RKO (cell line): ENCODE measurements around the gene NME7.
A peak's percentile ranks its signal among the peaks of the same experiment; 100 is the strongest.
"Not testable (repeated sequence)": the region's sequence is repeated elsewhere in the genome, so short reads cannot be mapped to it uniquely, and the experiment has no call there.

Experiments
- DNase-seq: peaks from one replicate; pipeline ENCODE4 v3.0.0-alpha.2; 2016; ENCODE audit warnings: low spot score

The NME7 gene

GRCh38 chr1:169342096-169342495, 25.5 kb downstream of the NME7 start:
- not testable (repeated sequence) for DNase-seq

DNA sequence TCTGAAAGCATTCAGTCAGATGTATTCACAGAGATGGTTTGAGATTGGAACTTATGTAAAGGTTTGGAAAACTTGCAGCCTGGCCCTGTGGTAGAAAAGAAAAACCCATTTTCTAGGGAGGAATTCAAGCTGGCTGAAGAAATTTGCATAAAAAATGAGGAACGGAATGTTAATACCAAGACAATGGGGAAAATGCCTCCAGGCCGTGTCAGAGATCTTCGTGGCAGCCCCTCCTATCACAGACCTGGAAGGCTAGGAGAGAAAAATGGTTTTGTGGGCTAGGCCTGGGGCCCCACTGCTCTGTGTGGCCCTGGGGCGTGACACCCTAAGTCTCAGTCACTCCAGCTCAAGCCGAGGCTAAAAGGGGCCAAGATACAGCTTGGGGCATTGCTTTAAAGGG, 26.7 kb downstream of the NME7 start:
- no peak for DNase-seq

DNA sequence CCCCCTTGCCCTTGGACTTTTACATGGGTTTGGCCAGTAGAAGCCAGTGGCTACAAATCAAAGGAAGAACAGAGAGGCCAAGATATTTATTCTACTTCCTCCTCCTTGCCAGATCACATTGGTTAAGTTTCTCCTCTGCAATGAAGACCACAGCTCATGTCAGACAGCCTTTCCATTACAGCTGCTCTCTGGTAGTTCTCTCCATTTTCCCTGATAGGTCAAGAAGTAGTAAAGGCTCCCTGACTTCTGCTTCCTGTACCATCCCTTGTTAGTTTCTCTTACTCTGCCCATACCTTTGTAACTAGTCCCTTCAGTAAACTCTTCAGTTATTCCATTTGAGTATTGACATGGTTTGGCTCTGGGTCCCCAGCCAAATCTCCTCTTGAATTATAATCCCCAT, 27.8 kb downstream of the NME7 start:
- no peak for DNase-seq

- no peak for DNase-seq
Observed at GRCh38 chr1:169338617-169339016, 29.0 kb downstream of the NME7 start.

- not testable (repeated sequence) for DNase-seq
Observed at GRCh38 chr1:169336947-169337715, 30.5 kb downstream of the NME7 start.

- not testable (repeated sequence) for DNase-seq
Observed at GRCh38 chr1:169334727-169335126, 32.9 kb downstream of the NME7 start.

- no peak for DNase-seq
Observed at GRCh38 chr1:169330927-169331326, 36.7 kb downstream of the NME7 start.

GRCh38 chr1:169329383-169329782, 38.2 kb downstream of the NME7 start:
- DNase-seq: no peak

DNA sequence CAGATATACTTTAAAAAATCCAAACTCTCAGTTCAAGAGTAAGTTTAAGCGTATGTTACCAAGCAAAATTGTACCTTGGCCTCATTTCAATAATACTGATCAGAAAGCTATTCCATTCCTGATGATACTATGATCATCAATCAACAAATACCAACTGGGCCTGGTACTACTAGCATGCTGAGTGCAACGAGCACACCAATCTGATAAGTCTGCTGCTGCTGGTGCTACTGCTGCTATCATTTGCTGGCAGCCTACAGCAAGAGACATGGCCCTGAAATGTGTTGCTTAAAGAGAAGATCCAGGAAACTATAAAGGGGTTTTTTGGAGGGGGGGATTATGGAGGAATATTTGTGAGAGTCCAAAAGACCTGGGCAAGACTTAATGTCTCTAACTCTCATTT, 39.7 kb downstream of the NME7 start:
- no peak for DNase-seq

DNA sequence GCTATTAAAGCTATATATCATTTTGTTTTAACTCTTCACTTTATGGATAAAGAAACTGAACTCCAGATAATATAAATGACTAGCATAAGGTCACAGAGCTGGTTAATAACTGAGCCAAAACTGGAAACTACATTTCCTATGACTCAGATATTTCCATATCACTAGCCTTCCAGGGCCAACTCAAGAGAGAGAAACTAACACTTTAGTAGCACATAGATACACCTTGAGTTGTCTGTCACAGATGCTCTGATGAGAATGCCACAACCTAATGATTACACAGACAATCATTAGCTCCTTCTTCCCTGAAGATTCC, 40.7 kb downstream of the NME7 start:
- DNase-seq: peak; percentile 18

GRCh38 chr1:169326261-169326955, 41.2 kb downstream of the NME7 start:
- DNase-seq: no peak

DNA sequence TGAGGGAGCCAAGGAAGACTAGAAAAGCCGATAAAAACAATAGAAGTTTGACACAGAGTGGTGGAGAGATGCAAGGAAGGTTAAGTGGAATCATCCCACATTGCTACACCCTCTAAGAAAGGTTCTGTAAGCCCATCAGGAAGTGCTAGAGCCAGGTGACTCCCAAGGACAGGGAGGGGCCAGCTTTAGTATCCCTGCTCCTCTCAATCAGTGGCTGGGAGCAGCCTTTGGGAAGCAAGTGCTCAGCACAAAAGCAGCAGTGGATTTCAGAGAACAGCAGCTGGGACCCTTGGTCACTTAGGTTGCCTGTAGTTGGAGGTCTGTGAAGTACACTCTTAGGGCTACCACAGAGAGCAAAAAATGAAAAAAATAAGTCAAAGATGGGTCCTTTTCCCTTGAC, 42.5 kb downstream of the NME7 start:
- no peak for DNase-seq

GRCh38 chr1:169322138-169322537, 45.5 kb downstream of the NME7 start:
- no peak for DNase-seq

DNA sequence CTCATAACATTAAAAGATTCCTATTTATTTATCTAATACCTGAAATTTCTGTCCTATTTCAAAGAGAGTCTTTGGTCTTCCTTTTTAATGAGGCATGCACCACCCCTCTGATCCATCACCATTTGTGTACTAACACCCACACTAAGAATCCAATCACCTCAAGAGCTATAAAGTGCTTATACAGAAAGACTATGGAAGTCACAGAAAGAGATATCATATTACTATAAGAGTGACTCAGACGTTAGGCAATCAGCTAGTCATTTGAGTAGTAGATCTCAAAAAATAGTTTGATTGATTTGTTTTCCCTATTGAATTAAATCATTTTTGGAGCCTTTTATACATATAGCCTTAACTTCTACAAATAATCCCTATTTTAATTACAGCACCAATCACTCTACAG, 46.1 kb downstream of the NME7 start:
- peak; percentile 66 for DNase-seq

DNA sequence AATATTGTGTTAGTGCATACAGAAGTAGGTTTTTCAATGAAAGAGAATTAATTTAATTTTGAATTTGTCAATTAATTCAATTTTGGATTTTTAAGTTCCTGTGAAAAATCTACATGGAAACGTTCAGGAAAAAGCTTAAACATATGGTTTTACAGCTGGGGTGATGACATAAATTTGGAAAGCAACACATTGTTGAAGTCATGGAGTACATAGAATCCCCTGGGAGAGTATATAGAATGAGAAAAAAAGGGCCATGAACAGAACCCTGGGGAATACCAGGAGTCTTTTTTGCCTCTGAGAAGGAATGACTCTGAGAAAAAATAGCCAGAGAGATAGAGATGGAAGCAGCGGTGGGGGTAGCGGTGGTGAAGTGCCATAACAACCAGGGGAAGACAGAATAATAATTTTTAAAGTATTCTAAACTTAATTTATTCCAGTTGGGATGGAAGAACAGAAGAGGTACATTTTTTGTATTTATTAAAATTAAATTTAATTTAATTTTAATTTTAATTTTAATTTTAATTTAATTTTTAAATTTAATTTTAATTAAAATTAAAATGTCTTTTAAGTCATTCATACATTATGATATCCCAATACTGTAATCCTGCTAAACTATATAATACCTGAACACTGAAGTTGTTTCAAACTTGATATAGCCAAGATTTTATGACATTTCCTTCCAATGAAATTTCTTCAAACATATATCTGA, 48.9 kb downstream of the NME7 start:
- DNase-seq: no peak

GRCh38 chr1:169316556-169316955, 51.0 kb downstream of the NME7 start:
- DNase-seq: no peak

- peak; percentile 97 for DNase-seq
Observed at GRCh38 chr1:169312084-169312954, 55.3 kb downstream of the NME7 start.

DNA sequence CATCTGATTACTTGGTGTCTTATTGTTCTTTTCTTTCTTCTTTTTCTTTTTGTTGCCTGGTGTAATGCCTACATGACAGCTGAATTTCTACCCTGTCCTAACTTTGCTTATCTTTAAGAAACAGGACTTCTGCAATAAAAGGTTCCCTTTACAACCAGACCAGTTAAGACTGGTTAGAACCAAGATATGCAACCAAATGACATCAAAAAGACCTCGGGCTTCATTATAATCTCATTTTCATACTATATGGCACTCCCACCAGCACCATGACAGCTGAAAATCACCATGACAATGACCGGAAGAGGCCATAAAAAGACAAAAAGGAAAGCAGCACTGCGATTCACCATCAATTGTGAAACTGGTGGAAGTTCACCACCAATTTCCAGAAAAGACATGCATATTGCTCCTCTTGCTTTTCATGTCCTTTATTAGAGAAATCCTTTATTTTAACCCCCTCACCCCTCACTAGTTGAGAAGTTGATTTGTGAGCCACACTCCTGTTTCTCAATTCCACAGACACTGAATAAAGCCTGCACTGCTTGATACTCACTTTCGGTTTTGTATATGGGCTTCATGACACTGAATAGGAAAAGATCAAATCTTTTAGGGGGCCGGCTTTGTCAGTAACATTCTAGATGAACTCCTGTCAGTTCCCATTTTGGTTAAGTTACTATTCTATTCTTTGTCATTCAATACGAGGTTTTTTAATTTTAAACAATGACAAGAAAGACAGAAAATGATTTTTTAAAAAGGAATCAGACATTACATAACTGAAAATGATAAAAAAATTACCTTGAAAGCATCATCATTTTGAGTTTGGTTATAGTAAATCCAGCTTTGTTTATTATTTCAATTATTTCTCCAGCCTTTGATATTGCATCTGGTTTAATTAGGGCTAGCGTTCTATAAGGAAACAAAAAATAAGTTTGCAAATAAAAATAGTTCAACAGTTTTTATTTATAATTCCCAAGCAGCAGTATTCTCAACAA, 58.1 kb downstream of the NME7 start:
- DNase-seq: no peak

GRCh38 chr1:169308313-169309039, 59.1 kb downstream of the NME7 start:
- no peak for DNase-seq

DNA sequence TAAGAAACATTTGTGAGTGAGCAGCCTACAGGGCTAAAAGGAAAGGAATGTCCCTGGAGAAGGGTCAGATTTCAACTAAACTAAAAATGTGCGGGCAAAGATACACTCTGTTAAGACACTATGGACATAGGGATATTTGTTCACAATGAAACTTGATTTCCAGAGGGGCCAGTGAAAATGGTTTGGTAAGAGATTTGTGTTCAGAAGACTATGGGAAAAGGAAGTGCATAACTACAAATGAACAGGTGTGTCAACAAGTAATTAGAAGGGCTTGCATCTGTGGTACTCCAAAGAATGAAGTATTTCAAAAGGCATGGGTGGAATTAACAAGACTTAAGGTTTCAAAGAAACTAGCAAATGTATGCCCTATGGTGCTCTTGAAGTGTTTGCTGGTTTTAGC, 60.4 kb downstream of the NME7 start:
- DNase-seq: no peak
